Sigmoid colon (tissue), 4 donors: ENCODE results near the gene CADM2.

ENCODE experiments used
- EP300 ChIP-seq, 4 donors: sonication (generic); formaldehyde crosslinking; IDR thresholded peaks; one replicate each; pipeline ENCODE4 v1.6.1; 2017; ENCODE audit warnings: antibody characterized with exemption in 4 of 4
- POLR2A ChIP-seq, 2 donors: fragments of 450-650 bp; IDR thresholded peaks; one replicate each; pipeline ENCODE4 v1.6.1; 2016; ENCODE audit warnings: antibody characterized with exemption in 2 of 2, mild to moderate bottlenecking in 2 of 2, moderate library complexity in 2 of 2
- POLR2AphosphoS5 ChIP-seq, 4 donors: sonication (generic); formaldehyde crosslinking; IDR thresholded peaks; one replicate each; pipeline ENCODE4 v1.6.1; 2017; ENCODE audit warnings: antibody characterized with exemption in 4 of 4
- TF ChIP-seq, protein P1 (sequence below), 4 experiments: fragments of 450-650 bp in 3 of 4; fragments of 200-600 bp in 1 of 4; IDR thresholded peaks; one replicate each; pipeline ENCODE4 v1.5.1; 2016 to 2019; ENCODE audit warnings: antibody characterized with exemption in 4 of 4, mild to moderate bottlenecking in 3 of 4, moderate library complexity in 2 of 4

DNA sequence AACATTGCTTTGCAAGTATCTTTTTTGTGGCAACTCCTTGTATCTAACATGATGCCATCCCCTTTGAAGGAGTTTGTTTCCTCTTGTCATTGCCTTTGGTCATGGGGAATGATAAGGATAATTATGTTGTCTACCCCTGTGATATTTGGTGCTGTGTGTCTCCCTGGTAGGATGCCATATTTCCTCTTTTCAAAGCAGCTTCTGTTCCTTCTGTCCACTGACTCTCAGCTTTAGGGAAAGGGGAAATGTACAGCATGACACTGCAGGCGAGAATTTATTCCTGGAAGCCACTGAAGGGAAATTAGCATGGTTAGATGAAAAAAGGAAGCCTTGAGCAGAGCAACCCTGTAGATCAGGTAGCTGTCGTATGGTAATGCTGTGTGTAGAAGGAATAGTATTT, 576.7 kb downstream of the CADM2 start:
- TF ChIP-seq, protein P1, sequence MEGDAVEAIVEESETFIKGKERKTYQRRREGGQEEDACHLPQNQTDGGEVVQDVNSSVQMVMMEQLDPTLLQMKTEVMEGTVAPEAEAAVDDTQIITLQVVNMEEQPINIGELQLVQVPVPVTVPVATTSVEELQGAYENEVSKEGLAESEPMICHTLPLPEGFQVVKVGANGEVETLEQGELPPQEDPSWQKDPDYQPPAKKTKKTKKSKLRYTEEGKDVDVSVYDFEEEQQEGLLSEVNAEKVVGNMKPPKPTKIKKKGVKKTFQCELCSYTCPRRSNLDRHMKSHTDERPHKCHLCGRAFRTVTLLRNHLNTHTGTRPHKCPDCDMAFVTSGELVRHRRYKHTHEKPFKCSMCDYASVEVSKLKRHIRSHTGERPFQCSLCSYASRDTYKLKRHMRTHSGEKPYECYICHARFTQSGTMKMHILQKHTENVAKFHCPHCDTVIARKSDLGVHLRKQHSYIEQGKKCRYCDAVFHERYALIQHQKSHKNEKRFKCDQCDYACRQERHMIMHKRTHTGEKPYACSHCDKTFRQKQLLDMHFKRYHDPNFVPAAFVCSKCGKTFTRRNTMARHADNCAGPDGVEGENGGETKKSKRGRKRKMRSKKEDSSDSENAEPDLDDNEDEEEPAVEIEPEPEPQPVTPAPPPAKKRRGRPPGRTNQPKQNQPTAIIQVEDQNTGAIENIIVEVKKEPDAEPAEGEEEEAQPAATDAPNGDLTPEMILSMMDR (IDR thresholded peaks at IDR 0.05): no peak
- TF ChIP-seq POLR2AphosphoS5 (IDR thresholded peaks at IDR 0.05): no peak
- TF ChIP-seq POLR2A (IDR thresholded peaks at IDR 0.05): no peak
- no peak for TF ChIP-seq EP300 (IDR thresholded peaks at IDR 0.05)
